Retinal pigment epithelial cell (primary cell): ENCODE data around the gene HCRT.

Experiments used
- DNase-seq: peaks from one replicate; pipeline ENCODE4 v3.0.0-alpha.2; 2010; ENCODE audit warnings: low read depth
- H3K4me3 ChIP-seq: 2 replicates; pipeline ENCODE4 v1.5.1; 2011; ENCODE audit warnings: mild to moderate bottlenecking, low read length, control low read depth, moderate library complexity
- CTCF ChIP-seq: conservative IDR thresholded peaks from 2 replicates; pipeline ENCODE4 v1.5.1; 2011; ENCODE audit warnings: low read depth, low read length, control low read depth, inconsistent platforms

Gene HCRT

GRCh38 chr17:42182927-42183734 lies 2.1 kb downstream of the HCRT start:
- peak overlapping the region; percentile 61 for H3K4me3 ChIP-seq
- no peak for TF ChIP-seq CTCF
- DNase-seq, result peak; percentile 31

GRCh38 chr17:42181851-42182207 lies 3.4 kb downstream of the HCRT start:
- no peak overlapping the region for H3K4me3 ChIP-seq
- no peak for DNase-seq
- no peak for TF ChIP-seq CTCF

- TF ChIP-seq CTCF, result peak; percentile 48
- no peak within 1 kb of the TSS for H3K4me3 ChIP-seq
Measured at GRCh38 chr17:42180922-42181850, 4.1 kb downstream of the HCRT start, which contains the start of gene KCNH4. Gene KCNH4, minus strand, starts transcription at chr17:42181142. Its CDS starts 197 bp downstream, at chr17:42180945.

GRCh38 chr17:42180411-42180921 lies 4.8 kb downstream of the HCRT start:
- DNase-seq, result no peak
- no peak for TF ChIP-seq CTCF
- no peak overlapping the region for H3K4me3 ChIP-seq

More at GRCh38 chr17:42180922-42181850, 4.1 kb downstream of the HCRT start, which contains the start of gene KCNH4:
- no peak for DNase-seq

- DNase-seq, result no peak
- H3K4me3 ChIP-seq, result no peak overlapping the region
- no peak for TF ChIP-seq CTCF
Measured at GRCh38 chr17:42179911-42180410, 5.3 kb downstream of the HCRT start.

GRCh38 chr17:42179335-42179734 lies 5.9 kb downstream of the HCRT start:
- TF ChIP-seq CTCF, result no peak

More at GRCh38 chr17:42179335-42179734, 5.9 kb downstream of the HCRT start:
- DNase-seq, result no peak
- no peak overlapping the region for H3K4me3 ChIP-seq
